Activated naive CD8-positive, alpha-beta T cell treated with anti-CD3 and anti-CD28 coated beads for 36 hours (primary cell): ENCODE results near the gene DDX55. TPM values are rescaled to one million over a fixed set of nuclear protein-coding genes. Genes with fewer than 3 reads are reported as not detected.
"Not testable (repeated sequence)": the region's sequence is repeated elsewhere in the genome, so short reads cannot be mapped to it uniquely, and the experiment has no call there.

Experiments
- DNase-seq: peaks from one replicate; pipeline ENCODE4 v3.0.0; 2021
- H3K27ac Mint-ChIP-seq: one replicate; pipeline ENCODE4 v1.8.0; 2022; ENCODE audit warnings: mild to moderate bottlenecking, moderate library complexity, mixed read lengths
- H3K27me3 Mint-ChIP-seq: one replicate; pipeline ENCODE4 v1.8.0; 2022; ENCODE audit warnings: mild to moderate bottlenecking, mixed read lengths
- H3K36me3 Mint-ChIP-seq: one replicate; pipeline ENCODE4 v1.8.0; 2021; ENCODE audit warnings: mild to moderate bottlenecking, mixed read lengths
- H3K4me1 Mint-ChIP-seq: one replicate; pipeline ENCODE4 v1.8.0; 2021; ENCODE audit warnings: mixed read lengths
- H3K4me3 Mint-ChIP-seq: one replicate; pipeline ENCODE4 v1.8.0; 2022; ENCODE audit warnings: mild to moderate bottlenecking, moderate library complexity, mixed read lengths
- H3K9me3 Mint-ChIP-seq: one replicate; pipeline ENCODE4 v1.8.0; 2022; ENCODE audit warnings: mixed read lengths
- total RNA-seq, 2 experiments: library from RNA; stranded (reverse); gene quantifications; one replicate each; pipeline ENCODE4 v1.2.3, GENCODE V29; 2021

Gene DDX55
- total RNA-seq, 2 experiments from 2014 or later = 55.3 to 56.7 TPM

- H3K4me1 Mint-ChIP-seq = peaks cover 13% of the 10 kb centered on the region
- no peak for DNase-seq
- no peak overlapping the region for H3K4me3 Mint-ChIP-seq
- H3K27me3 Mint-ChIP-seq = no peaks in the 10 kb centered on the region
- no peak overlapping the region for H3K27ac Mint-ChIP-seq
- H3K9me3 Mint-ChIP-seq = no peaks in the 10 kb centered on the region
- peaks cover 26% of the 10 kb centered on the region for H3K36me3 Mint-ChIP-seq
Observed at GRCh38 chr12:123597100-123597499, 4.8 kb upstream of the DDX55 start.

GRCh38 chr12:123598522-123598921, 3.4 kb upstream of the DDX55 start:
- Mint-ChIP-seq H3K4me3 (no peak overlapping the region), H3K9me3 (no peaks in the 10 kb centered on the region), H3K36me3 (peaks cover 32% of the 10 kb centered on the region), H3K27ac (no peak overlapping the region), H3K4me1 (peaks cover 15% of the 10 kb centered on the region), H3K27me3 (no peaks in the 10 kb centered on the region)
- DNase-seq = no peak

- Mint-ChIP-seq H3K36me3 (peaks cover 40% of the 10 kb centered on the region), H3K4me1 (peaks cover 19% of the 10 kb centered on the region), H3K27ac (peak overlapping the region; percentile 36), H3K9me3 (no peaks in the 10 kb centered on the region), H3K4me3 (peak overlapping the region; percentile 26), H3K27me3 (no peaks in the 10 kb centered on the region)
- DNase-seq = no peak
Observed at GRCh38 chr12:123599310-123599709, 2.6 kb upstream of the DDX55 start.

- Mint-ChIP-seq H3K4me3 (peak overlapping the region; percentile 46), H3K36me3 (peaks cover 41% of the 10 kb centered on the region), H3K9me3 (no peaks in the 10 kb centered on the region), H3K4me1 (peaks cover 21% of the 10 kb centered on the region), H3K27me3 (no peaks in the 10 kb centered on the region), H3K27ac (no peak overlapping the region)
- no peak for DNase-seq
Observed at GRCh38 chr12:123599721-123600120, 2.2 kb upstream of the DDX55 start.

GRCh38 chr12:123602651-123603195, 824 bp downstream of the DDX55 start:
- H3K9me3 Mint-ChIP-seq = no peaks in the 10 kb centered on the region

GRCh38 chr12:123603495-123603894, 1.6 kb downstream of the DDX55 start:
- not testable (repeated sequence) for H3K27me3 Mint-ChIP-seq, H3K27ac Mint-ChIP-seq, DNase-seq, H3K9me3 Mint-ChIP-seq
- peak overlapping the region; percentile 95 for H3K4me3 Mint-ChIP-seq
- peaks cover 27% of the 10 kb centered on the region for H3K4me1 Mint-ChIP-seq
- peaks cover 42% of the 10 kb centered on the region for H3K36me3 Mint-ChIP-seq

More at GRCh38 chr12:123602651-123603195, 824 bp downstream of the DDX55 start:
- Mint-ChIP-seq H3K27me3 (no peaks in the 10 kb centered on the region), H3K4me3 (peak overlapping the region; percentile 95), H3K4me1 (peaks cover 27% of the 10 kb centered on the region), H3K36me3 (peaks cover 42% of the 10 kb centered on the region), H3K27ac (peak overlapping the region; percentile 97)
- DNase-seq = no peak

- no peak overlapping the region for H3K4me3 Mint-ChIP-seq
- DNase-seq = no peak
- H3K4me1 Mint-ChIP-seq = peaks cover 18% of the 10 kb centered on the region
- H3K9me3 Mint-ChIP-seq = no peaks in the 10 kb centered on the region
- H3K27ac Mint-ChIP-seq = no peak overlapping the region
- H3K36me3 Mint-ChIP-seq = peaks cover 28% of the 10 kb centered on the region
- no peaks in the 10 kb centered on the region for H3K27me3 Mint-ChIP-seq
Observed at GRCh38 chr12:123607756-123608155, 5.9 kb downstream of the DDX55 start.

- H3K4me3 Mint-ChIP-seq = no peak overlapping the region
- DNase-seq = no peak
- H3K27ac Mint-ChIP-seq = no peak overlapping the region
- peaks cover 14% of the 10 kb centered on the region for H3K4me1 Mint-ChIP-seq
- no peaks in the 10 kb centered on the region for H3K9me3 Mint-ChIP-seq
- no peaks in the 10 kb centered on the region for H3K27me3 Mint-ChIP-seq
- H3K36me3 Mint-ChIP-seq = peaks cover 24% of the 10 kb centered on the region
Observed at GRCh38 chr12:123608182-123608581, 6.3 kb downstream of the DDX55 start.

- DNase-seq = no peak
- Mint-ChIP-seq H3K27ac (no peak overlapping the region), H3K4me3 (no peak overlapping the region), H3K27me3 (no peaks in the 10 kb centered on the region), H3K36me3 (peaks cover 9% of the 10 kb centered on the region), H3K4me1 (peaks cover 3% of the 10 kb centered on the region), H3K9me3 (no peaks in the 10 kb centered on the region)
Observed at GRCh38 chr12:123614110-123614509, 12.2 kb downstream of the DDX55 start.

- no peak overlapping the region for H3K27ac Mint-ChIP-seq
- peaks cover 13% of the 10 kb centered on the region for H3K36me3 Mint-ChIP-seq
- no peaks in the 10 kb centered on the region for H3K9me3 Mint-ChIP-seq
Observed at GRCh38 chr12:123614531-123614930, 12.6 kb downstream of the DDX55 start.

GRCh38 chr12:123617144-123617543, 15.2 kb downstream of the DDX55 start:
- DNase-seq = no peak
- Mint-ChIP-seq H3K4me3 (no peak overlapping the region), H3K36me3 (peaks cover 29% of the 10 kb centered on the region), H3K27ac (peak overlapping the region; percentile 25), H3K4me1 (peaks cover 7% of the 10 kb centered on the region), H3K27me3 (no peaks in the 10 kb centered on the region), H3K9me3 (no peaks in the 10 kb centered on the region)

More at GRCh38 chr12:123614531-123614930, 12.6 kb downstream of the DDX55 start:
- Mint-ChIP-seq H3K4me3 (no peak overlapping the region), H3K4me1 (peaks cover 3% of the 10 kb centered on the region), H3K27me3 (no peaks in the 10 kb centered on the region)
- DNase-seq = no peak

- no peaks in the 10 kb centered on the region for H3K9me3 Mint-ChIP-seq
- H3K4me1 Mint-ChIP-seq = peaks cover 7% of the 10 kb centered on the region
- H3K27me3 Mint-ChIP-seq = no peaks in the 10 kb centered on the region
- H3K27ac Mint-ChIP-seq = peak overlapping the region; percentile 25
- no peak for DNase-seq
- H3K4me3 Mint-ChIP-seq = no peak overlapping the region
- peaks cover 29% of the 10 kb centered on the region for H3K36me3 Mint-ChIP-seq
Observed at GRCh38 chr12:123617580-123617979, 15.7 kb downstream of the DDX55 start.

- Mint-ChIP-seq H3K36me3 (peaks cover 30% of the 10 kb centered on the region), H3K9me3 (no peaks in the 10 kb centered on the region), H3K4me3 (no peak overlapping the region), H3K4me1 (peaks cover 7% of the 10 kb centered on the region), H3K27me3 (no peaks in the 10 kb centered on the region), H3K27ac (peak overlapping the region; percentile 74)
- no peak for DNase-seq
Observed at GRCh38 chr12:123621101-123621500, 19.2 kb downstream of the DDX55 start.

- no peak for DNase-seq
- H3K27ac Mint-ChIP-seq = peak overlapping the region; percentile 63
- peaks cover 7% of the 10 kb centered on the region for H3K4me1 Mint-ChIP-seq
- no peaks in the 10 kb centered on the region for H3K9me3 Mint-ChIP-seq
- no peak overlapping the region for H3K4me3 Mint-ChIP-seq
- H3K27me3 Mint-ChIP-seq = no peaks in the 10 kb centered on the region
- peaks cover 28% of the 10 kb centered on the region for H3K36me3 Mint-ChIP-seq
Observed at GRCh38 chr12:123621619-123622530, 20.0 kb downstream of the DDX55 start.

GRCh38 chr12:123633379-123634141, 31.7 kb downstream of the DDX55 start, which contains the start of the genes EIF2B1 and GTF2H3:
Gene EIF2B1 (minus strand): TSS chr12:123633686. CDS start chr12:123633557, 129 bp downstream.
Gene GTF2H3 (plus strand): TSS chr12:123633829. CDS start chr12:123633860, 31 bp downstream.
- peak; percentile 97 for DNase-seq
- Mint-ChIP-seq H3K27me3 (no peaks in the 10 kb centered on the region), H3K27ac (peak within 1 kb of the TSS; percentile 95), H3K36me3 (peaks cover 25% of the 10 kb centered on the region), H3K4me3 (peak within 1 kb of the TSS; percentile 92), H3K4me1 (peaks cover 28% of the 10 kb centered on the region), H3K9me3 (no peaks in the 10 kb centered on the region)
